HepG2 (cell line): ENCODE measurements around the gene TBC1D22A.

Experiments
- ESRRA ChIP-seq: sonication (generic); formaldehyde crosslinking; IDR thresholded peaks from 2 replicates; pipeline ENCODE4 v1.5.1; 2020; ENCODE audit warnings: mild to moderate bottlenecking, low read depth, missing genetic modification reagents
- EZH2 ChIP-seq: conservative IDR thresholded peaks from 2 replicates; pipeline ENCODE4 v1.6.1; 2012; ENCODE audit warnings: mild to moderate bottlenecking, low read depth, low read length, moderate library complexity
- FOXM1 ChIP-seq: sonication (generic); formaldehyde crosslinking; IDR thresholded peaks from 2 replicates; pipeline ENCODE4 v1.5.0; 2020; ENCODE audit warnings: missing genetic modification reagents
- KAT7 ChIP-seq: IDR thresholded peaks from 2 replicates; pipeline ENCODE4 v1.6.1; 2018; ENCODE audit warnings: borderline replicate concordance, missing compliant biosample characterization
- POLR2AphosphoS5 ChIP-seq: IDR thresholded peaks from 2 replicates; pipeline ENCODE4 v1.6.1; 2012; ENCODE audit warnings: low read depth, low read length
- SALL2 ChIP-seq: sonication (generic); formaldehyde crosslinking; IDR thresholded peaks from 2 replicates; pipeline ENCODE4 v1.8.1; 2023; ENCODE audit warnings: mild to moderate bottlenecking, missing genetic modification reagents, inconsistent platforms
- SIN3A ChIP-seq: IDR thresholded peaks from 2 replicates; pipeline ENCODE4 v1.6.1; 2011; ENCODE audit warnings: low read depth, mild to moderate bottlenecking, control low read depth, low read length, borderline replicate concordance
- ZNF615 ChIP-seq: sonication (generic); formaldehyde crosslinking; IDR thresholded peaks from 2 replicates; pipeline ENCODE4 v1.5.0; 2020; ENCODE audit warnings: mild to moderate bottlenecking, missing genetic modification reagents, borderline replicate concordance
- ZNF83 ChIP-seq: sonication (generic); formaldehyde crosslinking; IDR thresholded peaks from 2 replicates; pipeline ENCODE4 v1.4.0; 2020; ENCODE audit warnings: missing genetic modification reagents, mild to moderate bottlenecking, borderline replicate concordance
- TF ChIP-seq, protein P1 (sequence below): sonication (generic); formaldehyde crosslinking; IDR thresholded peaks from 2 replicates; pipeline ENCODE4 v1.5.0; 2020; ENCODE audit warnings: mild to moderate bottlenecking, missing genetic modification reagents, moderate library complexity

GRCh38 chr22:46746192-46746591 is 16.3 kb upstream of the TBC1D22A start:
- TF ChIP-seq SALL2 (no peak), SIN3A (no peak), KAT7 (CRISPR knock-in tag) (no peak), ZNF83 (CRISPR knock-in tag) (no peak), FOXM1 (no peak), ZNF615 (CRISPR knock-in tag) (no peak), POLR2AphosphoS5 (no peak), ESRRA (CRISPR knock-in tag) (no peak), EZH2 (no peak)
- TF ChIP-seq, protein P1, sequence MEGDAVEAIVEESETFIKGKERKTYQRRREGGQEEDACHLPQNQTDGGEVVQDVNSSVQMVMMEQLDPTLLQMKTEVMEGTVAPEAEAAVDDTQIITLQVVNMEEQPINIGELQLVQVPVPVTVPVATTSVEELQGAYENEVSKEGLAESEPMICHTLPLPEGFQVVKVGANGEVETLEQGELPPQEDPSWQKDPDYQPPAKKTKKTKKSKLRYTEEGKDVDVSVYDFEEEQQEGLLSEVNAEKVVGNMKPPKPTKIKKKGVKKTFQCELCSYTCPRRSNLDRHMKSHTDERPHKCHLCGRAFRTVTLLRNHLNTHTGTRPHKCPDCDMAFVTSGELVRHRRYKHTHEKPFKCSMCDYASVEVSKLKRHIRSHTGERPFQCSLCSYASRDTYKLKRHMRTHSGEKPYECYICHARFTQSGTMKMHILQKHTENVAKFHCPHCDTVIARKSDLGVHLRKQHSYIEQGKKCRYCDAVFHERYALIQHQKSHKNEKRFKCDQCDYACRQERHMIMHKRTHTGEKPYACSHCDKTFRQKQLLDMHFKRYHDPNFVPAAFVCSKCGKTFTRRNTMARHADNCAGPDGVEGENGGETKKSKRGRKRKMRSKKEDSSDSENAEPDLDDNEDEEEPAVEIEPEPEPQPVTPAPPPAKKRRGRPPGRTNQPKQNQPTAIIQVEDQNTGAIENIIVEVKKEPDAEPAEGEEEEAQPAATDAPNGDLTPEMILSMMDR (CRISPR knock-in tag): no peak
